Measurements from ENCODE around the gene TMEM263.

- TF ChIP-seq ZNF562 (CRISPR knock-in tag; IDR thresholded peaks at IDR 0.05; ENCODE audit: borderline replicate concordance): no peak
- no peak for TF ChIP-seq PHF8 (CRISPR knock-in tag; IDR thresholded peaks at IDR 0.05)
Observed at GRCh38 chr12:106975993-106976658, 20.4 kb downstream of the TMEM263 start.
